SH-SY5Y (cell line): ENCODE results near the gene PRR20A.
"Not testable (repeated sequence)": the region's sequence is repeated elsewhere in the genome, so short reads cannot be mapped to it uniquely, and the experiment has no call there.

ENCODE experiments used
- GATA2 ChIP-seq: IDR thresholded peaks from 2 replicates; pipeline ENCODE4 v1.6.1; 2011; ENCODE audit warnings: mild to moderate bottlenecking, low read depth, low read length
- GATA3 ChIP-seq: IDR thresholded peaks from 2 replicates; pipeline ENCODE4 v1.6.1; 2011; ENCODE audit warnings: low read depth, mild to moderate bottlenecking, low read length, moderate library complexity

PRR20A gene

DNA sequence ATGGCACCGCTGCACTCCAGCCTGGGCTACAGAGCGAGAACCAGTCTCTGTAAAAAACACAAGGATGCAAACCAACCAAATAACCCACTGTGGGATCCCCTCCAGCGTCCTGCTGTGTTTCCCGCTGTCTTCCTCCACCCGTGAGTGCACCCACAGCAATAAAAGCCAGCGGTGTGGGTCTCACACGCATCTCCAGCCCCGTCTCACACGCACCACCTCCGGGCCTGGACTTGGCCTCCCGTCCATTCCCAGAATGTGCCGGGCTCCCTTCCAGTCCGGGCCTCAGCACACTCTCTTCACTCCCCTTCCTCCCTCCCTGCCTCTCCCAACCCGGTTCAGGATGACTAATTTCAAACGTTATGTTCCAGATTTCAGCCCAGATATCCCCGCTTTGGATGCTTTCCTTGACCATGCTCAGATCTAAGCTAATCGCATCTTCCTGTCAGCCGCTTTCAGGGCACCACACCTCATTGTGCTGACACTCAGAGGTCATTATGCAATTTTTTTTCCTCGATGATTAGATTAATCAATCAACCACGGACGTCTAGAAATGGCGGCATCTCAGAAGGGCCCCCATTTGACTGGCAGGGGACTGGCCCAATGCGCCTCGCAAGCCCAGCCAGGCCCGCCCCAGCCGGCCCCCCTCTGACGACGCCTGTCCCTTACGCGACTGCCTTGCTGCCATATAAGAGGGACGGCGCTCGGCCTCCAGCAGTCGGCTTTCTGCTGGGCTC, at the start of gene PRR20A:
Gene PRR20A, plus strand, starts transcription at position 684 of the 734 bp plus-strand sequence. CDS start 387 bp downstream, outside the sequence.
- not testable (repeated sequence) for TF ChIP-seq GATA3, GATA2

DNA sequence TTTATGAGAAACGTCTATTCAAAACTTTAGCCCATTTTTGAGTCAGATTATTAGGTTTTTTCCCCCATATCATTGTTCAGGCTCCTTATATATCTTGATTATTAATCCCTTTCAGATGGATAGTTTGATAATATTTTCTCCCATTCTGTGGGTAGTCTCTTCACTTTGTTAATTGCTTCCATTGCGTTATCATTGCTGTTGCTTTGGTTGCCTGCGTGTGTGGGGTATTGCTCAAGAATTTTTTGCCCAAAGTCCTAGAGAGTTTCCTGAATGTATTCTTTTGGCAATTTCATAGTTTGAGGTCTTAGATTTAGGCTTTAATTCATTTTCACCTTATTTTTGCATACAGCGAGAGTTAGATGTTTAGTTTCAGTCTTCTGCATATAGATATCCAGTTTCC, 25.8 kb upstream of the PRR20A start:
- TF ChIP-seq GATA2 (no peak), GATA3 (no peak)

DNA sequence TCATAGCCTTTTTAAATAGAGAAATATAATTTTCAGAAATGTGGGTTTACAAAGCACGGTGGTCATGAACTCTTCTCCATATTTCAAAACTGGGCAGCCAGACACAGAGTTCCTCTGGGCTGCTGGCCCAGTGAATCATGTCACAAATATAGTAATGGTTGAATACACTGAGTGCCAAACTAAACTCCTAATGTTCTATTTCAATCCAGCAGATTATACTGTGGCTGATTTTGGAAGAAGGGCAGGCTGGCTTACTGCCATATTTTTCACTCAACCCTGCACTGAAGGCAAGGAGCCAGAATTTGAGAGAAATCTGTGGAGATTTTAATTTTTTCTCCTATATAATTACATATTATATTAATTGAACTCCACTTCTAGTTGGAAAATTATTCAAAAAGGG, 17.0 kb upstream of the PRR20A start:
- no peak for TF ChIP-seq GATA3
- TF ChIP-seq GATA2 = no peak

GRCh38 chr13:57128909-57129308, 11.8 kb upstream of the PRR20A start:
- TF ChIP-seq GATA3 (no peak), GATA2 (no peak)

DNA sequence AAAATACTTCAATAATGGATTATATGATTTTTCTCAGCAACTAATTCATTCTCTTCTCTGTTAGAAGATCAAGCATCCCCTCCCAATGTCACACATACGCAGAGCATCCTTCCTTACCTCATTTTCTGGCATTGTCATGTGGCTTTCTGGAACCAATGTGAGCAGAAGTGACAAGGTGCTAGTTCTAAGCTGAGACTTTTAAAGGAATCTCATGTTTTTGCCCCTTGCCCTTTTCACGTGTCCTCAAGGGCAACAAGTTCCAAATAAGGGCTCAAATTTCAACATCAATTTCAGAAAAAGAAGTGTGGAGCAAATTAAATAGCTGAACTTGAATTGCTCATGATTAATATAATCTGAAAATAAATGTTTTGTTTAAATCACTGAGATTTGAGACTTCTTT, 4.6 kb upstream of the PRR20A start:
- no peak for TF ChIP-seq GATA2
- no peak for TF ChIP-seq GATA3

- TF ChIP-seq GATA2 (no peak), GATA3 (no peak)
These were observed 3.1 kb upstream of the PRR20A start for GRCh38 chr13:57137585-57137984.

DNA sequence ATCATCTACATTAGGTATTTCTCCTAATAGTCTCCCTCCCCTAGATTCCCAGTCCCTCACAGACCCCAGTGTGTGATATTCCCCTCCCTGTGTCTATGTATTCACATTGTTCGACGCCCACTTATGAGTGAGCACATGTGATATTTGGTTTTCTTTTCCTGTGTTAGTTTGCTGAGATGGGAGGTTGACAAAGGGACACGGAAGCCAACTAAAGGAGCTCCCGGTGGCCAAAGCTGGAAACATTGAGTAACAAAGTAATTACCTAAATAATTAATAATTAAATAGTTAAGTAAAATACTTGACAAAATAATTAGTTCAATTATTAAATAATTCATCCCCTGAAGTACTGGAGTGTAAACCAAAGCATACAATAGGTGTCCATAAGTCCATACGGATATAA, 1.7 kb upstream of the PRR20A start:
- no peak for TF ChIP-seq GATA2
- TF ChIP-seq GATA3 = no peak

DNA sequence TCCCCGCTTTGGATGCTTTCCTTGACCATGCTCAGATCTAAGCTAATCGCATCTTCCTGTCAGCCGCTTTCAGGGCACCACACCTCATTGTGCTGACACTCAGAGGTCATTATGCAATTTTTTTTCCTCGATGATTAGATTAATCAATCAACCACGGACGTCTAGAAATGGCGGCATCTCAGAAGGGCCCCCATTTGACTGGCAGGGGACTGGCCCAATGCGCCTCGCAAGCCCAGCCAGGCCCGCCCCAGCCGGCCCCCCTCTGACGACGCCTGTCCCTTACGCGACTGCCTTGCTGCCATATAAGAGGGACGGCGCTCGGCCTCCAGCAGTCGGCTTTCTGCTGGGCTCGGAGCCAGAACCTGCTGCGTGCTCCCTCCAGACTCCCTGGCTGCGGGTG, 6.5 kb downstream of the PRR20A start, which contains the start of gene PRR20B:
Gene PRR20B, plus strand, starts transcription at position 301 of the 400 bp plus-strand sequence. CDS start 387 bp downstream, outside the sequence.
- not testable (repeated sequence) for TF ChIP-seq GATA3, GATA2

GRCh38 chr13:57153761-57154160, 13.0 kb downstream of the PRR20A start, which contains the start of gene PRR20C:
PRR20C (plus strand) TSS chr13:57154061; CDS start chr13:57154448, 387 bp downstream.
- TF ChIP-seq GATA2, GATA3: not testable (repeated sequence)

GRCh38 chr13:57160332-57160731, 19.6 kb downstream of the PRR20A start, which contains the start of gene PRR20D:
PRR20D (plus strand) TSS chr13:57160632; CDS start chr13:57161019, 387 bp downstream.
- TF ChIP-seq GATA2, GATA3: not testable (repeated sequence)

DNA sequence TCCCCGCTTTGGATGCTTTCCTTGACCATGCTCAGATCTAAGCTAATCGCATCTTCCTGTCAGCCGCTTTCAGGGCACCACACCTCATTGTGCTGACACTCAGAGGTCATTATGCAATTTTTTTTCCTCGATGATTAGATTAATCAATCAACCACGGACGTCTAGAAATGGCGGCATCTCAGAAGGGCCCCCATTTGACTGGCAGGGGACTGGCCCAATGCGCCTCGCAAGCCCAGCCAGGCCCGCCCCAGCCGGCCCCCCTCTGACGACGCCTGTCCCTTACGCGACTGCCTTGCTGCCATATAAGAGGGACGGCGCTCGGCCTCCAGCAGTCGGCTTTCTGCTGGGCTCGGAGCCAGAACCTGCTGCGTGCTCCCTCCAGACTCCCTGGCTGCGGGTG, 26.2 kb downstream of the PRR20A start, which contains the start of gene PRR20E:
Gene PRR20E, plus strand, starts transcription at position 301 of the 400 bp plus-strand sequence. CDS start 387 bp downstream, outside the sequence.
- TF ChIP-seq GATA2, GATA3: not testable (repeated sequence)

- TF ChIP-seq GATA2 = no peak
- no peak for TF ChIP-seq GATA3
These were observed 50.9 kb downstream of the PRR20A start for GRCh38 chr13:57191667-57192066.
